Measurements from ENCODE around the gene SPSB4. TPM values are rescaled to one million over a fixed set of nuclear protein-coding genes. Genes with fewer than 3 reads are reported as not detected.
A peak's percentile ranks its signal among the peaks of the same experiment; 100 is the strongest.

The SPSB4 gene
- total RNA-seq, 4 donors from 2014 or later = 0.14 TPM; not detected in 3

DNA sequence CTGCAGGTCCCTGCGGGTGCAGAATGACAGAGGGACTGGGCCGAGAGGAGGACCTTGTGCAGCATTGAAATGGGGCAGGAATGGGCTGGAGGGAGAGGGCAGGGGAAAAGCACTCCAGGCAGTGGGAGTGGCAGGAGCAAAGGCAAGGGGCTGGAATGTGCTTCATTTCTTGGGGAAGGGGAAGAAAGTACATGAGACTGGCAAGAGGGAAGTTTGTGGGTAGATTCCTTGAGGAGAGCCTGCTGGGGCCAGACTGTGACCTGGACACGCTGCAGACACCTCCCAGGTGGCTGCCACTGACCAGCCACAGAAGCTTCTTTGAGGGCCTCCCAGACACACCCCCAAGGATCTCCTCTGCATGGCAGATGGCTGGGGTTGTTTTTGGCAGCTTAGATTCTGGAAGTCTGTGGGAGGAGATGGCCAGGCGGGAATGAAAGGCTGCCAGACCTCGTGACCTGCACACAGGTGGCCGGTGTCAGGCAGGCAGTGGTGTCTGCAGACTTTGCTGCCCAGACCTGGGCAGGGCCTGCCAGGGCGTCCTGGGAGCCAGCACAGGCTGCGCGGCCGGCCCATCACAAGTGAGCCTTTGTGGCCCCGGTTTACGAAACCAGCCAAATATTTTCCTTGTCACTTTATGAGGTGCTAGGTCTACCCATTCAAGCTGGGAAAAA lies 53.1 kb downstream of the SPSB4 start:
- H3K4me3 ChIP-seq = no peak overlapping the region
- H3K27me3 ChIP-seq = no peaks in the 10 kb centered on the region
- no peak for TF ChIP-seq EP300 (IDR thresholded peaks at IDR 0.05; ENCODE audit: low read depth)
- TF ChIP-seq POLR2A (IDR thresholded peaks at IDR 0.05) = no peak
- TF ChIP-seq POLR2AphosphoS5 (IDR thresholded peaks at IDR 0.05) = no peak
- TF ChIP-seq, protein P1, sequence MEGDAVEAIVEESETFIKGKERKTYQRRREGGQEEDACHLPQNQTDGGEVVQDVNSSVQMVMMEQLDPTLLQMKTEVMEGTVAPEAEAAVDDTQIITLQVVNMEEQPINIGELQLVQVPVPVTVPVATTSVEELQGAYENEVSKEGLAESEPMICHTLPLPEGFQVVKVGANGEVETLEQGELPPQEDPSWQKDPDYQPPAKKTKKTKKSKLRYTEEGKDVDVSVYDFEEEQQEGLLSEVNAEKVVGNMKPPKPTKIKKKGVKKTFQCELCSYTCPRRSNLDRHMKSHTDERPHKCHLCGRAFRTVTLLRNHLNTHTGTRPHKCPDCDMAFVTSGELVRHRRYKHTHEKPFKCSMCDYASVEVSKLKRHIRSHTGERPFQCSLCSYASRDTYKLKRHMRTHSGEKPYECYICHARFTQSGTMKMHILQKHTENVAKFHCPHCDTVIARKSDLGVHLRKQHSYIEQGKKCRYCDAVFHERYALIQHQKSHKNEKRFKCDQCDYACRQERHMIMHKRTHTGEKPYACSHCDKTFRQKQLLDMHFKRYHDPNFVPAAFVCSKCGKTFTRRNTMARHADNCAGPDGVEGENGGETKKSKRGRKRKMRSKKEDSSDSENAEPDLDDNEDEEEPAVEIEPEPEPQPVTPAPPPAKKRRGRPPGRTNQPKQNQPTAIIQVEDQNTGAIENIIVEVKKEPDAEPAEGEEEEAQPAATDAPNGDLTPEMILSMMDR (IDR thresholded peaks at IDR 0.05) = no peak
- intact Hi-C loops (cut with DNase I; ENCODE audit: low total_unique reads) = no loop called here
- no peaks in the 10 kb centered on the region for H3K9me3 ChIP-seq
- no peaks in the 10 kb centered on the region for H3K4me1 ChIP-seq
- 72 to 100% methylated on average over 1 to 12 of the region's 12 CpGs for WGBS, 2 donors (ENCODE audit: low coverage in 1 of 2)
- in situ Hi-C loops (cut with MboI; ENCODE audit: low pct_ligation_motif_present in 1 of 4, low pct_unique_long_range_greater_than_20kb in 1 of 4, low sequenced_read_pairs in 3 of 4) = loop anchor here (10.0 to 25.0 kb wide), 4 partner anchors 79 to 217 kb away; no protein-coding TSS in a partner anchor
- H3K27ac ChIP-seq = no peak overlapping the region
- no peaks in the 10 kb centered on the region for H3K36me3 ChIP-seq
- no peak for DNase-seq

DNA sequence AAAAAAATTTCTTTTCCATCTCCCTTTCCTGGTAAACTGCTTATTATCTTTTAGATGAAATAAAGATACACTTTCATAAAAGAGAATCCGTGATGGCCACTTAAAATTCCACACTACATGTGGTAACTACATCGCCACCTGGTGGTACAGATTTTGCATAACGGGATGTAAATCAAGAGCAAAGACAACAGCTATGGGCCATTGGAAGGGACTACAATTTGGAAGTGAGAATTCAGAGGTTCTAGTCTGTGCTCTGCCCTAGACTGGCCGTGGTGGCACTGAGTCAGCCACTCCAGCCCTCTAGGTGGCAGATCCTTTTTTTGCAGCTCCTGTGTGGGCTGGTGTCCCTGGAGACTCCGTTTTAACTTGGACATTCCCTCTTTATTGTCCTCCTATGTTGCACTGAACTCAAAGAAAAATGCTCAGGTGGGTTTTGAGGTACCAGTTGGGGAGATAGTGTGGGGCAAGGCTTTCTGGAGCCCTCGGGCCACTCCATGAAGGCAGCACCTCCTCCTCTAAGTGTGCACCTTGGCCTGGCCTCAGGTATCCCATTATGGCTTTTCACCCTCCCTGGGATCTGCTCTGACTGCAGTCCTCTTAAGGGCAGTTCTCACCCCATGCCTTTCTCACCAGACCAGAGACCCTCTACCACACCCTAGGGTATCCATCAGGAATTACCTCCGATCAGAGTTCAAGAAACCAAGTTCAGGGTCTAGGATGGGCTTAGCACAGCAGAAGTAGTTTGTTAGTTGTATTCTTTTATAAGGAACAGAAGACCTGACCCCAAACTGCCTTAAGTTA lies 54.9 kb downstream of the SPSB4 start:
- TF ChIP-seq EP300 (IDR thresholded peaks at IDR 0.05; ENCODE audit: low read depth) = no peak
- TF ChIP-seq POLR2A (IDR thresholded peaks at IDR 0.05) = no peak
- TF ChIP-seq, protein P1 (IDR thresholded peaks at IDR 0.05) = peak; percentile 70 to 81 (median 72)
- TF ChIP-seq POLR2AphosphoS5 (IDR thresholded peaks at IDR 0.05) = no peak
- in situ Hi-C loops (cut with MboI; ENCODE audit: low pct_ligation_motif_present in 1 of 4, low pct_unique_long_range_greater_than_20kb in 1 of 4, low sequenced_read_pairs in 3 of 4) (loop anchor here (10.0 to 25.0 kb wide), 4 partner anchors 81 to 219 kb away; no protein-coding TSS in a partner anchor), intact Hi-C loops (cut with DNase I; ENCODE audit: low total_unique reads) (loop anchor here (5.0 kb wide), 1 partner anchor 204 kb away; no protein-coding TSS in a partner anchor)
- Histone ChIP-seq H3K27me3 (no peaks in the 10 kb centered on the region), H3K27ac (no peak overlapping the region), H3K36me3 (no peaks in the 10 kb centered on the region), H3K9me3 (no peaks in the 10 kb centered on the region), H3K4me1 (no peaks in the 10 kb centered on the region), H3K4me3 (no peak overlapping the region)
- WGBS, 2 donors (ENCODE audit: low coverage in 1 of 2) = 3 to 34% methylated on average over 3 to 7 of the region's 7 CpGs
- peak; percentile 68 for DNase-seq

DNA sequence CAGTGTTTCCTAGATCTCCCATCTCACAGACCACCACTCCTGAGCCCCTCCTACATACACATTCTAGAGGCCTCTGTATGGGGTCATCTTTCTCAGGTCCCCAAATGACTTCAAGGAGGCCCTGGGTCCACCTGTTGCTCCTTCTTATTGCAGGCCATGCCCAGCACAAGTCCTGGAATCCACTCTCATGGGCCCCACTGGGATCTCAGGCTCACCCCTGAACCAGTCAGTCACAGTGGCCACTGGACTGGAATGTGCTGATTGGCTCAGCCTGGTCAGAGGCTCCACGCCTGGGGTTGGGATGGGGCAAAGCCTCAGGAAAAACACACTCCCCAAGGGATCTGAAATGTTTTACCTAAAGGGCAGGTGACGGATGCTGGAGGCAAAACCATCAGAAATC lies 55.7 kb downstream of the SPSB4 start:
- intact Hi-C loops (cut with DNase I; ENCODE audit: low total_unique reads) (loop anchor here (5.0 kb wide), 1 partner anchor 205 kb away; no protein-coding TSS in a partner anchor), in situ Hi-C loops (cut with MboI; ENCODE audit: low pct_ligation_motif_present in 1 of 4, low pct_unique_long_range_greater_than_20kb in 1 of 4, low sequenced_read_pairs in 3 of 4) (loop anchor here (10.0 to 25.0 kb wide), 4 partner anchors 82 to 220 kb away; no protein-coding TSS in a partner anchor)
- no peak overlapping the region for H3K4me3 ChIP-seq
- no peak for DNase-seq
- no peak overlapping the region for H3K27ac ChIP-seq
- H3K4me1 ChIP-seq = no peaks in the 10 kb centered on the region
- no peaks in the 10 kb centered on the region for H3K27me3 ChIP-seq
- H3K36me3 ChIP-seq = no peaks in the 10 kb centered on the region
- WGBS, 2 donors (ENCODE audit: low coverage in 1 of 2) = 80 to 84% methylated on average over 2 of the region's 2 CpGs
- no peaks in the 10 kb centered on the region for H3K9me3 ChIP-seq
- TF ChIP-seq EP300 (IDR thresholded peaks at IDR 0.05; ENCODE audit: low read depth) (no peak), POLR2AphosphoS5 (IDR thresholded peaks at IDR 0.05) (no peak), POLR2A (IDR thresholded peaks at IDR 0.05) (no peak)
- TF ChIP-seq, protein P1 (IDR thresholded peaks at IDR 0.05) = no peak

DNA sequence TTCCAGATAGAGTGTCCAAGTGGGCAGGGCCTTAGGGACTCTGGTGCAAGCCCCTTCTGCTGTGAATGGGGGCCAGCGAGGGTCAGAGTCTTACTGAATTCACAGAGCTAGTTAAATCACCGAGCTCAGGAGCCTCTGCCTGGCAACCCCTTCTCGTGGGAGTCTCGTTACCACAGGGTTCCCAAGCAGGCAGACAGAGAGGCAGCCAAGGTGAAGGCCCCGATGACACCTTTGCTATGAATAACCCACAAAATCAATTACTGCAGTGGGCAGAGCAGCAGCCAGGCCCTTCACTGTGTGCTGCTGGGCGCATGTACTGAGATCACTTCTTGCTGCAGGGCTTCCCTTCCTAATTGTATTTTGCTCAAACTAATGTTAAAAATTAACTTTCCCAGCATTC lies 56.9 kb downstream of the SPSB4 start:
- 90% methylated on average over 6 of the region's 6 CpGs; no CpG with 5 or more reads in 1 of the 2 donors for WGBS, 2 donors (ENCODE audit: low coverage in 1 of 2)
- in situ Hi-C loops (cut with MboI; ENCODE audit: low pct_ligation_motif_present in 1 of 4, low pct_unique_long_range_greater_than_20kb in 1 of 4, low sequenced_read_pairs in 3 of 4) (loop anchor here (10.0 to 25.0 kb wide), 4 partner anchors 83 to 221 kb away; no protein-coding TSS in a partner anchor), intact Hi-C loops (cut with DNase I; ENCODE audit: low total_unique reads) (loop anchor here (5.0 kb wide), 1 partner anchor 206 kb away; no protein-coding TSS in a partner anchor)
- Histone ChIP-seq H3K4me3 (no peak overlapping the region), H3K9me3 (no peaks in the 10 kb centered on the region), H3K4me1 (no peaks in the 10 kb centered on the region), H3K27ac (no peak overlapping the region), H3K27me3 (no peaks in the 10 kb centered on the region), H3K36me3 (no peaks in the 10 kb centered on the region)
- DNase-seq = no peak
- TF ChIP-seq EP300 (IDR thresholded peaks at IDR 0.05; ENCODE audit: low read depth) = no peak

Data from transverse colon (tissue), 4 donors.